Fibroblast of pulmonary artery (primary cell): ENCODE data around the gene ITPR1.
"Not testable (repeated sequence)": the region's sequence is repeated elsewhere in the genome, so short reads cannot be mapped to it uniquely, and the experiment has no call there.

Source experiments
- DNase-seq: peaks from one replicate; pipeline ENCODE4 v3.0.0-alpha.2; 2010; ENCODE audit warnings: low read depth
- H3K4me3 ChIP-seq: replicated peaks from 2 replicates; pipeline ENCODE4 v1.5.1; 2011; ENCODE audit warnings: low read depth, mild to moderate bottlenecking, control low read depth, low read length, moderate library complexity
- CTCF ChIP-seq: IDR thresholded peaks from 2 replicates; pipeline ENCODE4 v1.5.1; 2011; ENCODE audit warnings: mild to moderate bottlenecking, control low read depth, low read length, inconsistent platforms; ENCODE audit errors: missing control alignments

Gene ITPR1

DNA sequence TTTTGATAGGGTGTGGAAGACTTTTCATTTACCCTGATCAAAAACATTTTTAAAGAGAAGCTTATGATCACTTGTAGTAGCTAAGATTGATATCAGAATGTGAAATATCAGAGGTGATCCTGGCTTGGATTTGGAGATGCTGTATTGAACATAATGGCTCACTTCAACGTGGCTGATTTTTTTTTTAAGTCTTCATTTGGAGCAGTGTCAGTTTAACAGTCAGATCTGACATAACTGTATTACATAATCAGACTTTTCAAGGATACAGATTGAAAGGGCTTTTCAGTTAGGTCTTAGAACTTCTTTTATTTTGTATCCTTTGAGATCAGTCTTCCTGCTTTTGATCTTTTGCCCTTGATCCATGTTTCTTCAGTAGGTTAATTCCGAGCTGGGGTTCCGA, 98.5 kb downstream of the ITPR1 start:
- no peak for DNase-seq
- TF ChIP-seq CTCF: no peak
- H3K4me3 ChIP-seq: no peak overlapping the region

DNA sequence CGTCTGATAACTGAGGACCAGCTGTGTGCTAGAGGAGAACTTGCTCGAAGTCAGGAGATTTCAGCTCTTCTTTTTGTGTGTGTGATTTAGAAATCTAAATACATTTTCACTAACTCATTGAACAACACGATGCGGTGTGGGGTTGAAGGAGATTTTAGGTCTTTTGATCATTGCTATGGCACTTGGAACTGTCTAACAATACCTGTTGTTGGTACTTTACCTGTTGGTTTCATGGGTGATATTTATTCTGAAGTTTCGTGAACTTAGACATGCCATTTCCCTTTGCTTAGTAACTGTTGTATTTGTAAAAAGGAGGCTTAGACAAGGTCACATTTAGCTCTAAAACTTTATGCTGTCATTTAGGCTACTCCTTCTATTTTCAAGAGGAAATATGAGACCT, 99.9 kb downstream of the ITPR1 start:
- H3K4me3 ChIP-seq: no peak overlapping the region
- no peak for TF ChIP-seq CTCF
- DNase-seq: no peak

- H3K4me3 ChIP-seq: no peak overlapping the region
- no peak for TF ChIP-seq CTCF
- DNase-seq: no peak
These were observed 102.6 kb downstream of the ITPR1 start for GRCh38 chr3:4595710-4596113.

DNA sequence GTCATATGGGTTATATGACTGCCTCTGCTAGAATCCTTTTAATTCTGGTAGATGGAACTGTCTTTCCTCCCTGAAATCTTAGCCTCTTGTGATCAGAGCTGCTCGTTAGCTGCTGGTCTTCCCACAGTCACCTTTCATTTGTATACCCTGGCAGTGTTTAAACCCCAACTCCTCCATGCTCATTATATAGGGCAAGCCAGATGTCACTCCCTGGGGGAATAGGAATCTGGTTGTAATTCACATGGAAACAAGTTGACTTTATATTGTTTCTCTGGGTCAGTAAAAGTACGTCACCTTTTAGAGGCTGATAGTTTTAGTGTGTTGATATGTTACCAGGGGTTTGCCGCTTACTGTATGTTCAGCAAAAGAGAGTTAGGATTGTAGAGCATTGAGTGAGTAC, 103.5 kb downstream of the ITPR1 start:
- no peak overlapping the region for H3K4me3 ChIP-seq
- TF ChIP-seq CTCF: no peak
- DNase-seq: no peak

DNA sequence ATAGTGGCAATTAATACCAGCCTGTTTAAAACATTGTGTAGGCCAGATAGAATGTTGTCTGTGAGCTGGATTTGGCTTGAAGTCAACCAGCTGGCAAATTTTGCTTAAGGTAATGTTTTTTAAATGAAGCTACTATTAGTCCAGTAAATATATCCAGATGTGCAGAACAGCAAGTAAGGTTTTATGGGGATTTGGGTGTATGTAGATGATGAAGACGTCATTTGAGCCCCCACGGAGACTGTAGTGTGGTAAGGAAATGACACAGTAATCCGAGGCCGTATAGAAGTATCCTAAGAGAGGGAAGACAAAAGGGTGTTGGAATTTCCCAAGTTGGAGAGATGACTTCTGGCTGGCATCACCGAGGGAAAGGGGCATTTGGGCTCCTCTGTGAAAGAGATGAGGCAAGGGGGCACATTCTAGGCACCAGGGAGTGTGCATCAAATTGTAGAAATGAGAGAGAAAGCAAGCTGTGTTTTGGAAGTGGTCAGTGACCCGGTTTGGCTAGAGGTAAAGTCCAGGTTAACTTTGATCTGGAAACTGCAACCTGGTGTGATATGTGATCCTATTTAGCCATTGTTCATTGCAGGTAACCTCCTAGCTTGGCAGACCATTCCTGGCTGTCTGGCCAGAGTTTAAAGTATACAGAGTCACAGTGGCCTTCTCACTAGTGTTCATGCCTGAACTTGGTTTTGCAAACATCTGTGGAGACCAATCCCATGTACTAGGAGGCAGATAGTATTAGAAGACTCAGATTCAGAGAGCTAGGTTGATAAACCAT, 104.2 kb downstream of the ITPR1 start:
- DNase-seq: no peak
- H3K4me3 ChIP-seq: no peak overlapping the region
- TF ChIP-seq CTCF: no peak

GRCh38 chr3:4598232-4598631, 105.1 kb downstream of the ITPR1 start:
- not testable (repeated sequence) for DNase-seq, H3K4me3 ChIP-seq

DNA sequence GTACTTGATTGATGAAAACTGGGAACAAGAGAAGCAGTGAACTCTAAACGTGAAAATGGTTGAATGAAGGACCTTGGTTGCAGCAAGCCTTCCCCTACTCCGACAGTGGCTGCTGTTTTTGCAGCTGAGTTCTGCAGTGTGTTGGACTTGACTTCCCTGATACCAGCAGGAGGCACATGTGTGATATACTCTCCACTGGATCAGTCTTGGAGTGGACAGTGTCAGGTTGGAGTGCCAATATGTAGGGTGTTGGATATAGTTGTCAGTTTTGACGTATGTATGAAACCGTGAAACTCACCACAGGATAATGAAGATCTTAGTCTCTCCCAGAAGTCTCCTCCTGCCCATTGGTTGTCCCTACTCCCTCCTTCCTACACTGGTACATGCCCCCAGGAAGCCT, 106.5 kb downstream of the ITPR1 start:
- TF ChIP-seq CTCF: no peak
- H3K4me3 ChIP-seq: no peak overlapping the region
- no peak for DNase-seq
